Type B pancreatic cell (in vitro differentiated cells): ENCODE data around the gene EFCAB11. TPM values are rescaled to one million over a fixed set of nuclear protein-coding genes. Genes with fewer than 3 reads are reported as not detected.

ENCODE experiments used
- DNase-seq: peaks from one replicate; pipeline ENCODE4 v3.0.0; 2021; ENCODE audit warnings: mixed read lengths; ENCODE audit not compliant: unreplicated experiment; ENCODE audit errors: extremely low spot score
- H3K27ac Mint-ChIP-seq: 2 replicates; pipeline ENCODE4 v1.8.0; 2021; ENCODE audit warnings: mild to moderate bottlenecking, mixed read lengths
- H3K27me3 Mint-ChIP-seq: 2 replicates; pipeline ENCODE4 v1.8.0; 2021; ENCODE audit warnings: mixed read lengths
- H3K36me3 Mint-ChIP-seq: 2 replicates; pipeline ENCODE4 v1.8.0; 2021; ENCODE audit warnings: mixed read lengths
- H3K4me1 Mint-ChIP-seq: one replicate; pipeline ENCODE4 v1.8.0; 2021; ENCODE audit warnings: mixed read lengths; ENCODE audit not compliant: unreplicated experiment
- H3K4me3 Mint-ChIP-seq: 2 replicates; pipeline ENCODE4 v1.8.0; 2021; ENCODE audit warnings: mild to moderate bottlenecking, mixed read lengths
- H3K9me3 Mint-ChIP-seq: 2 replicates; pipeline ENCODE4 v1.8.0; 2021; ENCODE audit warnings: mixed read lengths
- CTCF ChIP-seq: fragments of 200-600 bp; sonication (generic); conservative IDR thresholded peaks from 2 replicates; pipeline ENCODE4 v1.5.0; 2021; ENCODE audit warnings: antibody characterized with exemption, mild to moderate bottlenecking
- total RNA-seq: library from RNA; stranded (reverse); gene quantifications from 2 replicates; pipeline ENCODE4 v1.2.1, GENCODE V29; 2021; ENCODE audit warnings: low replicate concordance

EFCAB11 gene
- total RNA-seq, 1 donor from 2014 or later: 16.0 TPM

GRCh38 chr14:89920056-89920455, 34.5 kb downstream of the EFCAB11 start:
- Mint-ChIP-seq H3K9me3 (no peaks in the 10 kb centered on the region), H3K4me1 (peaks cover 7% of the 10 kb centered on the region), H3K27me3 (no peaks in the 10 kb centered on the region), H3K4me3 (no peak overlapping the region), H3K27ac (no peak overlapping the region), H3K36me3 (peaks cover 8% of the 10 kb centered on the region)
- DNase-seq: no peak
- no peak for TF ChIP-seq CTCF

GRCh38 chr14:89918721-89919120, 35.8 kb downstream of the EFCAB11 start:
- TF ChIP-seq CTCF: no peak
- Mint-ChIP-seq H3K4me3 (no peak overlapping the region), H3K36me3 (peaks cover 4% of the 10 kb centered on the region), H3K9me3 (no peaks in the 10 kb centered on the region), H3K27ac (no peak overlapping the region), H3K4me1 (peaks cover 11% of the 10 kb centered on the region), H3K27me3 (no peaks in the 10 kb centered on the region)
- no peak for DNase-seq

GRCh38 chr14:89915114-89915878, 39.2 kb downstream of the EFCAB11 start:
- peaks cover 35% of the 10 kb centered on the region for H3K4me1 Mint-ChIP-seq
- DNase-seq: no peak
- peak overlapping the region; percentile 0 for H3K4me3 Mint-ChIP-seq
- no peaks in the 10 kb centered on the region for H3K27me3 Mint-ChIP-seq
- peak overlapping the region; percentile 74 for H3K27ac Mint-ChIP-seq
- TF ChIP-seq CTCF: peak; percentile 97
- no peaks in the 10 kb centered on the region for H3K9me3 Mint-ChIP-seq
- no peaks in the 10 kb centered on the region for H3K36me3 Mint-ChIP-seq

GRCh38 chr14:89912667-89913211, 41.8 kb downstream of the EFCAB11 start:
- H3K4me3 Mint-ChIP-seq: peak overlapping the region; percentile 47
- H3K36me3 Mint-ChIP-seq: no peaks in the 10 kb centered on the region
- H3K4me1 Mint-ChIP-seq: peaks cover 36% of the 10 kb centered on the region
- no peaks in the 10 kb centered on the region for H3K27me3 Mint-ChIP-seq
- H3K9me3 Mint-ChIP-seq: no peaks in the 10 kb centered on the region
- no peak for DNase-seq
- no peak for TF ChIP-seq CTCF
- H3K27ac Mint-ChIP-seq: peak overlapping the region; percentile 93

- Mint-ChIP-seq H3K4me3 (peak overlapping the region; percentile 27), H3K36me3 (no peaks in the 10 kb centered on the region), H3K9me3 (no peaks in the 10 kb centered on the region), H3K4me1 (peaks cover 36% of the 10 kb centered on the region), H3K27me3 (no peaks in the 10 kb centered on the region), H3K27ac (peak overlapping the region; percentile 93)
- TF ChIP-seq CTCF: no peak
- no peak for DNase-seq
Measured at GRCh38 chr14:89912221-89912620, 42.3 kb downstream of the EFCAB11 start.
